Femur (tissue), 1 donor: ENCODE results near the gene NCAPH2.

Experiments
- DNase-seq: peaks from one replicate; pipeline ENCODE4 v3.0.0-alpha.2; 2017

Gene NCAPH2

DNA sequence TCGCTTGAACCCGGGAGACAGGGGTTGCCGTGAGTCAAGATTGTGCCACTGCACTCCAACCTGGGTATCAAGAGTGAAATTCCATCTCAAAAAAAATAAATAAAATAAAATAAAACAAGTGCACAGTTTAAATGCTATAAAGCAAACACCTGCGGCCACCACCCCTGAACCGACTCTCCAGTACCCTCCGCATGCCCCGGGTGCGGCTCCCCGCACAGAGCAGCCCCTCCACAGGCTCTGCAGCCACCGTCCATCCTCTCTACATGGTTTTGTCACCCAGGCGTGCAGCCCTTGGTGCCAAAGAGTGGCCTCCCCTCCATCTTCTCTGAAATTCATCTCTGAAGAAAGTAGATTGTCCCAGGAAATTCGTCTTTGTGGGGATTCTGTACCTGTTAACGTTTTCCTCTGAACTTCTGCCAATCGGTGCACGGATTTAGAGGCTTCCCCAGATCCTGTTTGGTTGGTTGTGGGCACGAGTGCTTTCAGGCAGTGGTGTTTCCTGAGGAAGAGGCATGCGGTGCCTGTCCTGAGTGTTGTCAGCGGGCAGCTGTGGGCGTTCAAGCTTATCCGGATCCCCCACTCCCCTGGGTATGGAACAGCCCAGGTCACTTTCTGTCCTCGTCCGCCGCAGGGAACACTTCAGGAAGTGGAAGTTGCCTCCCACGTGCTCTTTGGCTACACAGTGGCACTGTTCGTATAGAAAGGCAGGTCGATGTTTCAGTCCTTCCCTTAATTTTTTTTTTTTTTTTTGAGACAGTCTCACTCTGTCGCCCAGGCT is 17.3 kb upstream of the NCAPH2 start:
- DNase-seq, result peak; percentile 25

DNA sequence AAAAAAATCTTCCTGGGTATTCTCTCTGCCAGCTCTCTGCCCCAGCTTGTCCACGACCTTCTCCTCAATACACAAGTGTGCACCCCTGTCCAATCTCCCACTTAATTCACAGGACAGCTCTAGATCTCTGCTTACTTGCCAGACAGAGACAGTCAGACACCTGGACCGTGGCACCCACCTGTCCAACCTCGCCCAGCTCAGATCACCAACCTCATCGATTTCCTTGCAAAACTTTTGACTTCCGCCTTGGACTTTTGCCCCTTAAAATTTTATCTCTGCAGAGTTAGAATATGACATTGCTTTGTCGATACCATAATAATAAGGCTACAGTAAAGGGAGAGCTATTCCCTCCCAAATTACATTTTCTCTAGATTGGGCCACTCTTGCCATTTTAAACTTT is 10.9 kb upstream of the NCAPH2 start:
- no peak for DNase-seq

DNA sequence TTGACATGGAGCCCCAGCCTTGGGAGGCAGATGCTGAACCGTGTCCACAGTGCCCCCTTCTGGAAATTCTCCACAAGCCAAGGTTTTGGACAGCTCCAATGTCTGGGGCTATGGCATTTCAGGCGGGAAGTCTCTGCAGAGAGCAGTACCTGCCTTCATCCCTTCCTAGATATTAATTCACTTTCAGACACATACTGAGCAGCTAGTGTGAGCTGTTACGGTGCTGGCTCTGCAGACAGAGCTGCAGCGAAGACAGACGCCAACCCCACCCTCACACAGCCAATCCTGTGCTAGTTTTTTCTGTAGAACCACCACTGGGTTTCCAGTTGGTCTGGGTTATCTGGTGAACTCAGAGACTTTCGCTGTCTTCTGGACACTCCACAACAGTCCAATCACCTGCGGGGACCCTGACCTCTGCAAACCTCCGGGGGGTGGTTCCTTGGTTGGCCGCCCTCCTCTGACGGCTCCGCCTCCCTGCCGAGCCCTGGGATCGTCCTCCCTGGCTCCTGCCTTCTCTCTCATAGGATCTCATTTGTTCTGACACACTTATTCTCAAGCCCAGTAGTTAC is 9.6 kb upstream of the NCAPH2 start:
- DNase-seq, result peak; percentile 53

DNA sequence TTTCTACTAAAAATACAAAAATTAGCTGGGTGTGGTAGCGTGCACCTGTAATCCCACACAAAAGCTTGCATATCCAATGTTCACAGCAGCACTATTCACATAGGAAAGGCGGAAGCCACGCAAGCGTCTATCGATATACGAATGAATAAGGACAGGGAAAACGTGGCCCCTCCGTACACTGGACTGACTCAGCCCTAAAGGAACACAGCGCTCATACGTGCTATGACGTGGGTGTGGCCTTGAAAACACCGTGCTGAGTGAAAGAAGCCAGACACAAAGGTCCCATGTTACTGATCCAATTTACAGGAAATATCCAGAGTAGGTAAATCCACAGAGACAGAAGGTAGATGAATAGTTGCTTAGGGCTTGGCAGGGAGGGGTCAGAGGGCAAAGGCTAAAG is 7.6 kb upstream of the NCAPH2 start:
- no peak for DNase-seq

DNA sequence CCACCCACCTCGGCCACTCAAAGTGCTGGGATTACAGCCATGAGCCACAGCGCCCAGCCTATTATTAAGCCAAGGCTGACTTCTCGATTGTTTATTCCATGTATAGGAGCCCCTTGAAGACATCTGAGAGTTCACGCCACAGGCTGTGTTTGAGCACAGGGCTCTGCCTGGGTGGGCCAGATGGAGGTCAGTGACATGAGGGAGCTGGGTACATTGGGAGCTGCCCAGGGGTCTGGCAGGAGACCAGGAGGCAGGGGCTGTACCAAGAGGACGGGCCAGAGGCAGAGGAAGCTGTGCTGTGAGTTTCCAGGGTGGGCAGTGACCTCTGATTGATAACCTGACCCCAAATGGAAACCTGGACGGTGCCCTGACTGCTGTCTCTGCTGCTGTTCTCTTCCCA is 5.9 kb upstream of the NCAPH2 start:
- DNase-seq, result no peak

DNA sequence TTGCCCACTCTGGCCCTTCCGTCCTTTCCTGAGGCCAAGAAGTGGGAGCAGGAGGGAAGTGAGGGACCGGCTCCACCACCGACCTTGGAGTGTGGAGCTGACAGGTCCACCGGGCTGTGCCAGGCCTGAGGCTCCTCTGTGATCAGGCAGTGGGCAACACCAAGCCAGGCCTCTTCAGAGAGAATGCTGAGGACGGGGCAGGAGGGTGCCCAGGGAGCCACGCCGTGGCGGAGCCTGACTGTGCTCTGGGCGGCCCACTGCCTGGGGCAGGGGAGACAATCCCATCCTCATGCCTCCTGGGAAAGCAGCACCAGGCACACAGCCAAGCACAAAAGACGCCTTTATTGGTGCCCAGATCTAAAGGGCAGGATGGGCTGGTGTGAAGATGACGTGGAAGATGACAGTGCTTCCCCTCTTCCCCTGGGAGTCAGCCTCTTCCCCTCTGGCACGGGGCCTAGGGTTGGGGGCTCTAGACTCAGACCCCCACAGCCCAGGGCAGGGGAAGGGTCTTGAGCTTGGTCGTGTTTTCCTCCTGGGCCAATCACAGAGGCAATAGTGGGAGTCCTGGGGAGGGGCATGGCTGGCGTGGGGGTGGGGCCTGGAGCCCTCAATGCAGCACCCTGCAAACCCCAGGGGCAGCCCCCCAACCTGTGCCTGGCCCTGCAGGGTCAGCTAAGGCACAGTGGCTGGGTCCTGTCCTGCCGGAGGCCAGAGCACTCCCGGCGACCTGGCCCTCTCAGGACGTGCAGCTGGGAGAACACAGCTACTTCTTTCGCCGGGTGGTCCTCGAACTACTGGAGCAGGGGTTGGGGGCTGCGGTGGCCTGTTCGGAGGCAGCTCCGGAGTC is 5.2 kb upstream of the NCAPH2 start:
- DNase-seq, result no peak

DNA sequence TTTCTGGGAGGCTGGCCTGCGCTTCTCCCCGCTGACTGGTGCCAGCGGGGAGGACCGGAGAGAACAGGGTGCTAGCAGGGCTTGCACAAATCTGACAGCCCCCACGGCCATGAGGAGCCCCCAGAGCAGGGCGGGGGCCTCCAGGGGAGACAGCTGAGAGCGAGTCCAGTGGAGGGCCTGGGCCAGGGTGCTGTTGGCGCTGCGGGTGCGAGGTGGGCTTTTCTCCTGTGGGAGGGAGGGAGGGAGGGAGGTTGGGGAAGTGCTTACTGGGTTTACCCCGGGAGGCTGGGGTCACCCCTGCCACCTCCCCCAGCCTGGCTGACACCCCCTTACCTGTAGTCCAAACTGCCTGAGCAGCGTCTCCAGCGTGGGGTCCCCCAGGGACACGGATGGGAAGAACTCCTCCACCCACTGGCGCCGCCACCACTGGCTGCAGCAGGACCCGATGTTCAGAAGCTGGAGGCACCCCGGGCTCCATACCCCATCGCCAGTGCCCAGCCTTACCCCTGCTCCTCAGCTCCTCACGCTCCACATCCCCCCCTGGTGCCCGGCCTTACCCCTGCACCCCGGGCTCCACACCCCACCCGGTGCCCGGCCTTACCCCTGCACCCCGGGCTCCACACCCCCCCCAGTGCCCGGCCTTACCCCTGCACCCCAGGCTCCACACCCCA is 4.4 kb upstream of the NCAPH2 start:
- peak; percentile 20 for DNase-seq

DNA sequence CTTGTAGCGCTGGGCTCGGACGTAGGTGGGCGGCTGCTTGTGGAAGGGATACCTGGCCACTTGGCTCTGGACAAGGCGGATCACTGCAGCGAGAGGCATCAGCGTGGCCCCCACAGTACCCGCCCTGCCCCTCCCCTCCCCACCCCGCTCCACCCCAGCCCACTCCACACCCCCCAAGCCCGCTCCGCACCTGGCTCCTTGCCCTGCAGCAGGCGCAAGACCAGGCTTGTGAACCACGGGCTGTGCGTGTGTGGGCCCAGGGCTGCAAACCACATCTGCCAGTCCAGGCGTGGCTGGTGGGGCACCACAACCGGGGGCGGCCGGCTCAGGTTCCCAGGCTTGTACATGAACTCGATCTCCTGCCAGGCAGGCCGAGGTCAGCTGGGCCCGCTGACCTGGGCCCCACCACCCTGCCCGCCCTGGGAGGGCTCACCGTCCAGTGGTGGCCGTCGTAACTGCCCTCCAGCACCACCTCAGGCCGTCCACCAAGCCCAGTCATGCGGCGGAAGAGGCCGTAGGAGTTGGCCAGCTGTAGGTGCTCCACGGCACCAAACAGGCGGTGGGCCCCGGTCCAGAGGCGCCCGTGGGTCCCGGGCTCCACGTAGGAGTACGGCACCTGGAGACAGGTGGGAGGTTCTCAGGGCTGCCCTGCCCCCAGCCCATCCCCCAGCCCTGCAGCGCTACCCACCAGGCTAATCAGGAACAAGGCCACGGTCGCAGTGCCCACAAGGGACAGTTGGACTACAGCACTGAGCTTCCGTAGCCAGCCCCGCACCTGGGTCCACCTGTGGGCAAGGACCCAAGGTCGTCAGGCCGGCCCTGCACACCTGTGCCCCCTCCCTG is 3.4 kb upstream of the NCAPH2 start:
- DNase-seq, result peak; percentile 28

DNA sequence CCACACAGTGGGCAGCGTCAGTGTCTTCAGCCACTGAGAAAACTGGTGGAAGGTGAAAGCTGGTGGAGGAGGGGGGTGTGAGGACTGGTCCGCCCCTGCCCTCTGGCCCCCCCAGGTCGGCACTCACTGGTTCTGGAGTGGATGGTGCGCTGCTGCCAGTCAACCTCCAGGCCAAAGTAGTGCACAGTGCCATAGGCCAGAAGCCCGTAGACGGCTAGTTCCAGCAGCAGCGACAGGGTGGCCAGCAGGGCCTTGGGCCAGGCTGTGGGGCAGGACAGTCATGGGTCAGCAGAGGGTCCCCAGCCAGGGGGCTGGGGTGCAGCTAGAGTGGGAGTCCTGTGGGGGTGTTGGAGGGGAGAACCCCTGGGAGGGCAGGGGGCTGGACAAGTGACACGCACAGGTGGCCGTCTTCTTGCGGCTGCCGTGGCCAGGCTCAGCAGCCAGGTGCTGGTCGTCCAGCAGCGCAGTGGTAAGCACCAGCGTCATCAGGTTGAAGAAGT is 2.7 kb upstream of the NCAPH2 start:
- DNase-seq, result no peak

DNA sequence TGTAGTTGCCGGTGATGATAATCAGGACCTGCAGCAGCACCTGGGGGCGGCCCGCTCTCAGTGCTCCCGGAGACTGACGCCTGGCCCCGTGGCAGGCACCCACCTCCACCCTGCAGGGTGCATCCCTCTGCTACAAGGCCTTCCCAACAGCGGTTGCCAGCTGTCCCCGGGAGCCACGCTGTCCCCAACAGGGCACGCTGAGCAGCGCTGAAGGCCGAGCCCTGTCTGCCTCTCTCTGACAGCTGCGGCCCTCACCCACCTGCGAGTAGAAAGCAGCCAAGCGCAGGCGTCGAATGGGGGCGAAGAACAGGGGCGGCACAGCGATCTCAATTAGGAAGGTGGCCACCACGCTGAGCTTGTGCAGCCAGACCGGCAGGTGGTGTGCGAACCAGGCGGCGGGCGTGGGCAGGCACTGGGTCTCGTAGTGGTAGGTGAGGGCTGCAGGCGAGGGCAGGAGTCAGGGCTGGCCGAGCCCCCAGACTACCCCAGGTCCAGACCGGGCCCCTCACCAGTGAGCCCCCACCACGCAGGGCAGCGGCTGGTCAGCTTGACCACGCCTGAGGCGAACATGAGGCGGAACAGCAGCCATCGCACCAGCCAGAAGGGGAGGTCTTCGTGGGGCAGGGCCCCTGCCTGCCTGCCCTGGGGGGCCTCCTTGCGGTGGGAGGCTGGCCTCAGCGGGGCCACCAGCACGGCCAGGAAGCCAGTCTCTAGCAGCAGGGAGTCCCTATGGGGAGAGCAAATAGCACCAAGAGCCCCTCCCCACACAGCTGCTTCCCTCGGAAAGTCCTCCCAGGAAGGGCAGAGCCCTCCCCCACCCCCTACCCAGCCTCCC is 2.0 kb upstream of the NCAPH2 start:
- DNase-seq, result no peak

DNA sequence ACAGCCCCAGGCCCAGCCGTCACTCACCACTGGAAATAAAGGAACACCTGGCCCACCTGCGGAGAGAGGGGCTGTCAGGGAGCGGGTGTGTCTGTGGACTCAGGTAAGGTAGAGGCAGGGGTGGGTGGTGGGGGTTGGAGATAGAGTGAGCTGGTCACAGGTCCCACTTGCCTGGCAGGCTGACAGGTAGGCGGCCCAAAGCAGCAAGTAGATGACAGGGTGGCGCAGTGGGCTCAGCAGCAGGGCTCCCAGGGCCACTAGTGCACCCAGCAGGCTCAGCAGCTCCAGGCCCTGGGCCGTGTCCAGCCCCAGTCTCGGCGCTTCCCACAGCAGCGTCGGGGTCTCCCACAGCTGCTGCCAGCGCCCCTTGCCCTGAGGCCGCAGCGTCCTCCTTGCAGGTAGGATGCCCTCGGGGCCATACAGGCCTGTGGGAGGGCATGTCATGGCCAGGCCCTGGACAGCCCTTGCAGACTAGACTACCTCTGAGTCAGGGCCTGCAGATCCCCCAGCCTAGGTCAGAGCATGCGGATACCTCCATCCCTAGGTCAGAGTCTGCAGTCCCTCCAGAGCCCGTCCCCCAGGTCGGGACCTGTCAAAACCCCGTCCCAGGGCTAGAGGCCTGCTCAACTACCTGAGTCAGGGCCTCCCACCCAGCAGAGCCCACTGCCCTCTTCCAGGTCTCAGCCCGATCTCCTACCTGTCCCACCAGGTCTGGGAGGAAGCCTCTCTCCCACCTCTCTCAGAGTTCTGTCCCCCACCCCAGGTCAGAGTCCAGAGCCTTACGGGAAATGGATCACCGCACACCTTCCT is 1.2 kb upstream of the NCAPH2 start:
- no peak for DNase-seq

DNA sequence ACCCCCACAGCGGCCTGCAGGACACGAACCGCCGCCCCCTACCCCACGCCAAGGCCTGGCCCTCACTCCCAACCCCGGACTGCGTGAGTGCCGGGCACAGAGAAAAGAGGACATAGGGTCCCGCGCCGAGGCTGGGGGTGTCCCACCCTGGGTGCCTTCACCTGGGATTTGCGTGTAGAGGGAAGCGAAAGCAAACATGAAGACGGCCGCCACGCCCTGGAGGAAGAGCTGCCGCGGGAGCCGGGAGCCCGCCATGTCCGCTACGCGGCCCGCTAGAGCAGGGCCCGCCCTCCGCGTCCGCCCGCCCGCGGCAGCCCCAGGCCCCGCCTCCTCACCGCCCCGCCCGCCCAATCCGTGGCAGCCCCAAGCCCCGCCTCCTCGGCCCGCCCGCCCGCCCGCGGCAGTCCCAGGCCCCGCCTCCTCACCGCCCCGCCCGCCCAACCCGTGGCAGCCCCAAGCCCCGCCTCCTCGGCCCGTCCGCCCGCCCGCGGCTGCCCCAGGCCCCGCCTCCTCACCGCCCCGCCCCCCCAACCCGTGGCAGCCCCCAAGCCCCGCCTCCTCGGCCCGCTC is 518 bp upstream of the NCAPH2 start, which contains the start of gene LMF2:
Gene LMF2 (minus strand): TSS at position 282 of the 570 bp plus-strand sequence. CDS start 27 bp downstream, at position 255.
- no peak for DNase-seq

DNA sequence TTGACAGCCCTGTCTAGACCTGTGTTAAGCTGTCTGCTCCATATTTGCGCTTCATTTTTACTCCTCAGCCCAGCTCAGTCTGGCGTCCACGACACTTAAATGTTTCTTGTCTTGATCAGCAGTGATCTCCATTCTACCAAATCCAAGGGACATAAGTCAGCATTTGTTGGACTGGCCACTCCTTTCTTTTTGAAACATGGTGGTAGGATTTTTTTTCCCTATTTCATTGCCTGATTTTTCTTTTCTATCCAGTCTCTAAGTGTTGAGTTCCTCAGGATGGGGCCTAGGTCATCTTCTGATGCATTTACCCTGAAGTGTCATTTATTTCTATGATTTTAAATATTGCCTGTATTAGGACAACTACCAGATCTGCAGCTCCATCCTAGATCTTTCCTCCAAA is 873 bp downstream of the NCAPH2 start:
- DNase-seq, result no peak

DNA sequence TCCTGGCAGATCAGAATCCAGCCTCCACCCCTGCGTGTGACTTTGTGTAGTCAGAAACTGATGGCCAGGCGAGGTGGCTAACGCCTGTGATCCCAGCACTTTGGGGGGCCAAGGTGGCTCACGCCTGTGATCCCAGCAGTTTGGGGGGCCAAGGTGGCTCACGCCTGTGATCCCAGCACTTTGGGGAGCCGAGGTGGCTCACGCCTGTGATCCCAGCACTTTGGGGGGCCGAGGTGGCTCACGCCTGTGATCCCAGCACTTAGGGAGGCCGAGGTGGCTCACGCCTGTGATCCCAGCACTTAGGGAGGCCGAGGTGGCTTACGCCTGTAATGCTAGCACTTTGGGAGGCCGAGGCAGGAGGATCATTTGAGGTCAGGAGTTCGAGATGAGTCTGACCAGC is 5.2 kb downstream of the NCAPH2 start:
- no peak for DNase-seq

DNA sequence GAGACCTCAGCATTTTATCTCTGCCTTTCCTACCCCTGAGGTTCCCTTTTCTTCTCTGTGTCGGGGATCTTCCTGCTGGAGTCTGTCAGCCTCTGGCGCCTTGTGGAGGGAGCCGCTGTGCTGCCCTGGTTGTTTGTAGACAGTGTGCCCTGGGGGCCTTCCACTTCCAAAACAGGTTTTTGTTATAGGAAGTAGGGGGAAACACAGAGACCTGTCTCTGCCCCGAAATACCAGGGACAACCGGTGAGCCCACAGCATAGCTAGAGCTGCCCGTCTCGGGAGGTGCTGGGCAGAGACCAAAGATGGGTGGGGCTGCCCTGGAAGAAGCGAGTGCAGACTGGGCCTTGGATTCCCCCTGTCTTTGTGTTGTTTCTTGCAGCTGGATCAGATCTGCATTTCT is 8.0 kb downstream of the NCAPH2 start:
- no peak for DNase-seq

DNA sequence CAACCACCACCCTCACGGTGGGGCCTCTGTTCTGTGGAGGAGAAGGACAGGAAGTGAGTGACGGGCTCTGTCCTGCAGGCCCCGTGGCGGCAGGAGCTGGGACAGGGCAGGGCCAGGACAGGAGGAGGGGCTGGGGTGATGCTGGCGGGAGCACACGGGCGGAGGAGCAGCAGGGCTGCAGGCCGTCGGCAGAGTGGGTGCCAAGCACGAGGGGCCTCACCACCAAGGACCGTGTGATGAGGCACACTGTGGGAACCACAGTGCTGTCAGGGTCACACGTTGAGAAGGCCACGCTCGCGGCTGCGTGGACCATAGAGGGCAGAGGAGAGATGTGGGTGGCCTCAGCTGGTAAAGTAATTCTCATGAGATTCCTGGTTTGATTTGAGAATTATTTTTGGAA is 8.9 kb downstream of the NCAPH2 start:
- DNase-seq, result no peak

DNA sequence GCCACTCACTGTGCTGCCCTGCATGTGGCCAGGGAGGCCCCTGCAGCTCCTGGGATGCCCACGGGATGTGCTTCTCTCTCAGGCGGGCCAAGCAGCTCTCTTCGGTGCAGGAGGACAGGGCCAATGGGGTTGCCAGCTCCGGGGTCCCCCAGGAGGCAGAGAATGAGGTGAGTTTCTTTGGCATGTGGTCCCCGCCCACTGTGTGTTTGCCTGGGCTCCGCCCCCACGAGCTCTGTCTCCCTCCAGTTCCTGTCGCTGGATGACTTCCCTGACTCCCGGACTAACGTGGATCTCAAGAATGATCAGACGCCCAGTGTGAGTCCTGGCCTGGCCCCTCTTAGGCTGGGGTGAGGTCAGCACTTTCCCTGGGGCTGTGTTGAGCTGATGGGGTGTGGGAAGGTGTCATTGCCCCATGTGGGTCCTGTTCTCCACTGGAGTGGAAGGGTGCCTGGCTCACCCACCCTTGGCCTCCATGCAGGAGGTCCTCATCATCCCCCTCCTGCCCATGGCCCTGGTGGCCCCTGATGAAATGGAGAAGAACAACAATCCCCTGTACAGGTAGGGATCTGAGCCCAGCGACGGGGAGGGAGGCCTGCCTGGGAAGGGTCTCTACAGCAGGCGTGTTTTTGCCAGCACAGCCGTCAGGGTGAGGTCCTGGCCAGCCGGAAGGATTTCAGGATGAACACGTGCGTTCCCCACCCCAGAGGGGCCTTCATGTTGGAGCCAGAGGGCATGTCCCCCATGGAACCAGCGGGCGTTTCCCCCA is 9.7 kb downstream of the NCAPH2 start:
- DNase-seq, result no peak

DNA sequence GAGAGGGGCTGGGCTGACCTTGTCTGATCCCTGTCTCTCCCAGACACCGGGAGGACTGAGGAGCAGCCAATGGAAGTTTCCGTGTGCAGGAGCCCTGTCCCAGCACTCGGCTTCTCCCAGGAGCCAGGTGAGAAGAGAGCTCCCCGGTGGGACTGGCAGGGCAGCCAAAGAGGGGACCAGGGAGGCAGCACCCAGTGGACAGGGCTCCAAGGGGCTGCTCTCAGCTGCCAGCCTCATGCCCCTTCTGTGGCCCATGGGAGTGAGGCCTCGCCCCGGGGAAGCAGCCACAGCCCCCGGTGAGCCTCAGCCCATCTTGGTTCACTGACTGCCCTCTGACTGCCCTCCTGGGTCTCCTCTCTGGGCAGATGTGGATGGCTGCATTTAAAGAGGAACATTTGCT is 10.6 kb downstream of the NCAPH2 start:
- DNase-seq, result no peak

DNA sequence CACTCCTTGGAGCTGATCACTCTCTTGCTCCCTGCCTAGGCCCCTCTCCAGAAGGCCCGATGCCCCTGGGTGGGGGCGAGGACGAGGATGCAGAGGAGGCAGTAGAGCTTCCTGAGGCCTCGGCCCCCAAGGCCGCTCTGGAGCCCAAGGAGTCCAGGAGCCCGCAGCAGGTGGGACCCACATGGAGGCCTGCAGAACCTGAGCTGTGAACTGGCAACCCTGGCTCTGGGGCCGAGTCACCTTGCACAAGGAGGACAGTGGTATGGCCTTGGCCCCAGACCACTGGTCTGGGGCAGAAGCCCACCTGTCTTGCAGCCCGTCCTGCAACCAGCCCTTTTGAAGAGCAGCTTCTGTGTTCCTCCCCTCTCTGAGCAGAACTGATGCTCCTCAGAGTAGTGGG is 11.1 kb downstream of the NCAPH2 start:
- DNase-seq, result no peak
